Adrenal gland (tissue), 12 donors: Measurements from ENCODE around the gene CHSY3. TPM values are rescaled to one million over a fixed set of nuclear protein-coding genes. Genes with fewer than 3 reads are reported as not detected.

Source experiments
- DNase-seq, 7 donors: peaks; one replicate each; pipeline ENCODE4 v3.0.0-alpha.2; 2019 to 2020
- H3K27ac ChIP-seq, 5 donors: fragments of 200-600 bp; sonication (generic) in 4 of 5; 1 replicate in 3 of 5; 2 replicates in 2 of 5; pipeline versions ENCODE4 v1.5.1 to v1.8.0; 2016 to 2020; ENCODE audit warnings: mild to moderate bottlenecking in 1 of 5
- H3K27me3 ChIP-seq: fragments of 200-600 bp; 2 replicates; pipeline ENCODE4 v1.8.0; 2021
- H3K36me3 ChIP-seq, 2 donors: fragments of 200-600 bp; replicated peaks in 1 of 2; 1 replicate in 1 of 2; 2 replicates in 1 of 2; pipeline versions ENCODE4 v1.5.1 to v1.8.0; 2018 to 2022
- H3K4me1 ChIP-seq, 2 donors: fragments of 200-600 bp; replicated peaks in 1 of 2; 1 replicate in 1 of 2; 2 replicates in 1 of 2; pipeline versions ENCODE4 v1.5.1 to v1.8.0; 2018 to 2021
- H3K4me3 ChIP-seq, 4 donors: fragments of 200-600 bp; sonication (generic) in 3 of 4; one replicate each; pipeline ENCODE4 v1.5.1; 2016 to 2018
- H3K9me3 ChIP-seq, 3 donors: fragments of 200-600 bp; sonication (generic) in 1 of 3; replicated peaks in 1 of 3; 1 replicate in 2 of 3; 2 replicates in 1 of 3; pipeline versions ENCODE4 v1.5.1 to v1.8.0; 2016 to 2021
- CTCF ChIP-seq, 6 experiments: fragments of 450-650 bp in 4 of 6; fragments of 200-600 bp in 2 of 6; sonication (generic) in 1 of 6; IDR thresholded peaks; 1 replicate in 5 of 6; 2 replicates in 1 of 6; pipeline versions ENCODE4 v1.5.1 to v1.8.0; 2016 to 2021; ENCODE audit warnings: antibody characterized with exemption in 6 of 6, mild to moderate bottlenecking in 2 of 6, moderate library complexity in 1 of 6
- POLR2A ChIP-seq, 2 donors: fragments of 450-650 bp; IDR thresholded peaks; one replicate each; pipeline ENCODE4 v1.6.1; 2017; ENCODE audit warnings: antibody characterized with exemption in 2 of 2, mild to moderate bottlenecking in 2 of 2, moderate library complexity in 1 of 2
- WGBS, 4 donors: extraction: QIAGEN DNeasy Blood & Tissue Kit in 2 of 4; methylation state at CpG; one replicate each; pipeline versions ENCODE4 v1.1.5 to v1.1.7; 2013 to 2017; 5-methylcytosine and 5-hydroxymethylcytosine counted together
- intact Hi-C, 2 donors: fragments of 100-400 bp; cut with DNase I; formaldehyde crosslinking; loops; one replicate each; pipeline versions ENCODE4 v1.14.1 to v1.15.0; 2022 to 2023
- polyA plus RNA-seq, 3 donors: library from polyadenylated mRNA; stranded (reverse); fragments of 200-250 nt in 2 of 3; fragments of 350-450 nt in 1 of 3; fragmentation: Illumina TruSeq in 1 of 3; extraction: RNeasy Lipid Tissue Mini Kit (QIAGEN cat#74804) in 1 of 3; gene quantifications; one replicate each; pipeline ENCODE4 v1.2.3, GENCODE V29; 2013 to 2014
- total RNA-seq, 9 donors: library from RNA; depleted of rRNA in 4 of 9; stranded (reverse); fragments of >200 nt in 4 of 9; fragments of 120-200 nt in 1 of 9; fragmentation: NEBNext Ultra II Directional in 1 of 9; extraction: Animal tissue kit (Norgen Biotek cat#: 25700) in 1 of 9; gene quantifications; one replicate each; pipeline versions ENCODE4 v1.1.0 to v1.2.4, GENCODE V29; 2013 to 2023
- donor health status: healthy with polysubstance abuse.
- donor health status: Bipolar disorder and iron deficiency.
- donor health status: DM: yes; HTN: yes; CAD: no.
- donor health status: DM: no; HTN: no; CAD: no.
- donor health status: DM: no; HTN: no; CAD: no.
- donor health status: DM: yes; HTN: yes; CAD: no.

Gene CHSY3
- total and polyA plus RNA-seq, 12 donors = 0.08 to 2.5 (median 0.80) TPM

DNA sequence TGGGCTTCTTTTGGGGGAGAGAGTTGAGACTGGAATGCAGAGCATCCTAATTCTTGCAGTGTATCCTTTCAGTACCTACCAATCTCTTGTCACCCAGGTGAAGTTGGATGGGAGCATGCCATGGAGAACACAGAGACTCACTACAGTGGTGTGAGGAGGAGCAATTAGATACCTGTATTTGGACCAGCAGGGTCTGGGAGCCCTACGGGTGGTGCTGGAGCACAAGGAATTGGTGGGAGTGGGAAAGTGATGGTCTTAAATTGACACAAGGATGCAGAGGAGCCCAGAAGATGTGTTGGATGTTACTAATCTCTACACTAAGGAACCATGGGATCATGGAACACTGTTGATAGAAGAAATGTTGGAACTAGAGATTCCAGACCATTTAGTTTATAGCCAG, 212.7 kb downstream of the CHSY3 start:
- Histone ChIP-seq H3K27ac (no peak overlapping the region), H3K4me3 (no peak overlapping the region), H3K27me3 (no peaks in the 10 kb centered on the region), H3K36me3 (no peaks in the 10 kb centered on the region), H3K4me1 (no peaks in the 10 kb centered on the region), H3K9me3 (no peaks in the 10 kb centered on the region)
- DNase-seq = no peak
- TF ChIP-seq POLR2A (IDR thresholded peaks at IDR 0.05) = no peak
- TF ChIP-seq CTCF (IDR thresholded peaks at IDR 0.05) = no peak
- intact Hi-C loops = loop anchor here in 1 of 2 donors (10.0 kb wide), 1 partner anchor 988 kb away; no protein-coding TSS in a partner anchor
- 93 to 100% (median 95%) methylated on average over 1 of the region's 1 CpG for WGBS, 4 donors

DNA sequence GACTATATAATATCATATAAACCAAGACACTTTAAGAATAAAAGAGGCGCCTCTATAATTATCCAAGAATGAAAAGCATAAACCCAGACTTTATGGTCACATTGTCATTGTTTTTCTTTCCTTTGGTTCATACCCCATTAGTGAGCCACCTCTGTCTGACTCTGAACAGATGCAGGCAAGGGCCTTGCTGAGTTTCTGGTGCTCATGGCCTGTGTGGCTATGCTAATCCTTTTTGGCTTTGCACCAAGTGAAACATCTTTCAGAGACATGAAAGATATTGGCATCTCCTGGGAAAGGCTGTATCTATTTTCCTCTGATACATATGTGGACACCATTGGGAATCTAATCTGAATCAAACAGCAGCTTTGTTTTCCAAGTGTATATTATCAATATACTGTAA, 222.5 kb downstream of the CHSY3 start:
- Histone ChIP-seq H3K27ac (no peak overlapping the region), H3K36me3 (no peaks in the 10 kb centered on the region)

DNA sequence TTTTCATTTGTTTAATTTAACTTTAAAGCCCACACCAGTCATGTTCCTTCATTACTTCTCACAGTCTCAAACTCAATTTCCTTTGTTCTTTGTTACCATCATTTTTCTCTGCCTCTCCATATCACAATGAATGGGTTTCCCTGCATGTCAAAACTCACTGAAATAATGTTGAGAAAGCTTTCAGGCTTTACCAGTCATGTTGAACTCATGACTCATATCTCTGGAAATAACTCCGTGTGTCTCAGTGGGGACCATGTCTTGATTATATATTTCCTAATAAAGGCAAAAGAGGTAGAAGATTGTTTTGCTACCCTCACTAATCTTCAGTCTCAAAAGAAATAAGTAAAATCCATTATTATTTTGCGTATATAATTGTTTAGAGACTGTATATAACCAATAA, 231.2 kb downstream of the CHSY3 start:
- intact Hi-C loops = no loop called here
- 62 to 69% (median 66%) methylated on average over 2 of the region's 2 CpGs for WGBS, 4 donors
- Histone ChIP-seq H3K27ac (no peak overlapping the region), H3K27me3 (no peaks in the 10 kb centered on the region), H3K36me3 (no peaks in the 10 kb centered on the region), H3K9me3 (no peaks in the 10 kb centered on the region), H3K4me3 (no peak overlapping the region), H3K4me1 (no peaks in the 10 kb centered on the region)
- TF ChIP-seq POLR2A (IDR thresholded peaks at IDR 0.05) (no peak), CTCF (IDR thresholded peaks at IDR 0.05) (no peak)
- no peak for DNase-seq

More for the DNA sequence above, 222.5 kb downstream of the CHSY3 start:
- intact Hi-C loops = no loop called here
- no peak overlapping the region for H3K4me3 ChIP-seq
- H3K27me3 ChIP-seq = no peaks in the 10 kb centered on the region
- H3K4me1 ChIP-seq = no peaks in the 10 kb centered on the region
- no peak for DNase-seq
- WGBS, 4 donors = 89 to 98% (median 93%) methylated on average over 1 of the region's 1 CpG
- TF ChIP-seq CTCF (IDR thresholded peaks at IDR 0.05) = no peak
- no peak for TF ChIP-seq POLR2A (IDR thresholded peaks at IDR 0.05)
- H3K9me3 ChIP-seq = no peaks in the 10 kb centered on the region

DNA sequence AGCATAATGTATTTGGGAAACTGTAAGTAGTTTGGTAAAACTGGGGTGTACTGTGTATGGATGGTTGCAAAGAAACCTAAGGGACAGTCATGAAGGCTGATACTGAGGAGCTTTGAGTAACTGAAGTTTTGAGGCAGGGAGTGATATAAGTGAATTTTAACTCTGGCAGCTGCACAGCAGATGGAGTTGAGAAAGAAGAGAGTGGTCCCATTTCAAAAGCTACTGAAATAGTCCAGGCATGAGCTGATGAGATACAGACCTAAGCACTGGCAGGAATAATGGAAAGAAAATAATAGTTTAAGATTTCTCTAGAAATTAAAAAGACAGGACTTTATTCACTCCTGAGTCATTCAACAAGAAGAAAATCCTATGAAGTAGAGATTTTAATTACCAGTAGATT, 232.0 kb downstream of the CHSY3 start:
- no peak for DNase-seq

More for the DNA sequence above, 232.0 kb downstream of the CHSY3 start:
- intact Hi-C loops = no loop called here
- no peak for TF ChIP-seq CTCF (IDR thresholded peaks at IDR 0.05)
- no peak for TF ChIP-seq POLR2A (IDR thresholded peaks at IDR 0.05)
- no peaks in the 10 kb centered on the region for H3K4me1 ChIP-seq
- H3K36me3 ChIP-seq = no peaks in the 10 kb centered on the region
- H3K9me3 ChIP-seq = no peaks in the 10 kb centered on the region
- no peaks in the 10 kb centered on the region for H3K27me3 ChIP-seq
- no peak overlapping the region for H3K4me3 ChIP-seq
- no peak overlapping the region for H3K27ac ChIP-seq
